GM19468 (cell line): ENCODE data around the gene MED14.

Experiments used
- ATAC-seq: cut with Tn5 transposase; IDR thresholded peaks from one replicate; pipeline ENCODE4 v1.9.1; 2021; ENCODE audit warnings: mild to moderate bottlenecking, moderate library complexity, moderate number of reproducible peaks; ENCODE audit not compliant: unreplicated experiment; ENCODE audit errors: extremely low read depth

MED14 gene

GRCh38 chrX:40617566-40617965 lies 117.8 kb downstream of the MED14 start:
- ATAC-seq, result no peak

GRCh38 chrX:40615976-40616375 lies 119.4 kb downstream of the MED14 start:
- no peak for ATAC-seq

DNA sequence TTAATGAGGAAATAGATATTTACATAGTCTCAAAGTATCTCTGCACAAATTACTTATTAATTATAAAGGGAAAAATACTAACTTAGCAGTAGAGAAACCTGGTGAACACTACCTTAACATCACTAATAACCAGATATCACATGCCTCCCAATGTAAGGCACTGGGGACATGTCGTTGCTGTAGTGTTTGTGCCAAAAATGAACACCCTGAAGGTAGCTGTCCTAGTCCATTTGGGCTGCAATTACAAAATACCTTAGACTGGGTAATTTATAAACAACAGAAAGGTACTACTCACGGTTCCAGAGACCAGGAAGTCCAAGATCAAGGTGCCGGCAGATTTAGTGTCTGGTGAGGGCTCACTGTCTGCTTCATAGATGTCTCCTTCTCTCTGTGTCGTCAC lies 122.8 kb downstream of the MED14 start:
- ATAC-seq, result no peak

GRCh38 chrX:40607381-40607780 lies 128.0 kb downstream of the MED14 start:
- ATAC-seq, result no peak

- ATAC-seq, result no peak
Observed at GRCh38 chrX:40603446-40603845, 131.9 kb downstream of the MED14 start.
